ENCODE data around the gene LAMA5. TPM values are rescaled to one million over a fixed set of nuclear protein-coding genes. Genes with fewer than 3 reads are reported as not detected.

The LAMA5 gene
- total RNA-seq, 1 experiment from 2014 or later = 171 TPM

DNA sequence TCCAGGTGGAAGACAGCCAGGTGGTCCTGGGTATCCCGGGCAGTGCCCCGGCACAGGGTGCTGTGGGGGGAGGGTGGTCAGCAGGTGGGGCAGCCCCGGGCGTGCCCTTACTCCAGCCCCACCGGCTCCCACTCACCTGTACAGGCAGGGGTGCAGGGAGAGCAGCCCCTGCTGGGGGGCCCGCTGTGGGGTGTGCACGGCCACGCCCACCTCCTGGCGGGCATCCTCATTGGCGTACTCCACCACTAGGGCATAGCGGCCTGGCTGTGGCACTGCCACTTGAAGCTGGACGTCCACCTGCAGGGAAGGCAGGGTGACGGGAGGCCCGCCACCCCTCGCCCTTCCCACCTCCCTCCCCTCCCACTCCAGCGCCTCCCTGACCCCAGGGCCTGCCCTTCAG is 34.7 kb downstream of the LAMA5 start:
- DNase-seq (ENCODE audit: extremely low read depth, low read depth) = no peak

DNA sequence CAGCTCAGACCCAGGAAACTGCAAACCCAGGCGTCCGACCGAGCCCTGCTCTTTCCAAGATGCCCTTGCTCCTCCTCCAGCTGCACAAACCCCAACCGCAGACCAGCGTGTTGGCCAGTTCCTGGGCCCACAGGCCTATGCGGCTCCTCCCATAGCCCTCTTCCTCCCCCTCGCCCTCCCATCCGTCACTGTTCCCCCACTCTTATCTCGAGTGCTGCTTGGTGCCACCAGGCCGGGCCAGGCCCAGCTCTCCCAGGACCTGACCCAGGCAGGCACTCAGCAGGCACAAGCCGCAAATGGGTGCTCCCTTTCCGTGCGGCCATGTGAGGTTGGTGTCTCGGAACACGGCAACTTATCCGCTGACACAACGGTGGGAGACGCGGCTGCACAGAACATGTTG is 35.8 kb downstream of the LAMA5 start:
- no peak for DNase-seq (ENCODE audit: extremely low read depth, low read depth)

DNA sequence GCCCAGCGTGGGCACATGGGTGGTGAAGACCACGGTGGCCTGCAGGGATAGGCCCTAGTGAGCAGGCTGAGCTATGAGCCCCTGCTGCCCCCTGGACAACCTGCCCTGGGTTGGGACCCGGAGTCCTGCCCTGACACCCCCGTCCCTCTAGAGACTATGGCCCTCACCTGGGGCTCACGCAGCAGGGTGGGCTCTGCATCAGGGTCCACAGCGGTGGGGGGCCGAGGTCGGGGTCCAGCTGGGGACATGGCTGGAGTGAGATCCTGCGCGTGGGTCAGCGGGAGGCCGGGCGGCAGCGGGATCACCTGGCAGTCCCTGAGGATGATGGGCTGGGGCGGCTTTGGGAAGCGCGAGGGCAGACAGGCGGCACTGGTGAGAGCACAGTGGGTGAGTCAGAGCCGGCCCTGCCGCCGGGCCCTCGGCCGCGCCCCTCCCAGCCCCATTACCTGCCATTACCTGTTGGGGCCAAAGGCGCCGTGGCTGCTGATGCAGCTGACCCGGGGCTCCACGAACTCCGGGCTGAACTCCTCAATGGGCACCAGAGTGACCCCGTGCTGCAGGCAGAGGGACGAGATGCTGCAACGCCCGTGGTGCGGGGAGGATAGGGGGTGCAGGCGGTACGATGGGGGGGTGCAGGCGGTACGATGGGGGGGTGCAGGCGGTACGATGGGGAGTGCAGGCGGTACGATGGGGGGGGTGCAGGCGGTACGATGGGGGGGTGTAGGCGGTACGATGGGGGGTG is 36.4 kb downstream of the LAMA5 start:
- DNase-seq (ENCODE audit: extremely low read depth, low read depth) = no peak

DNA sequence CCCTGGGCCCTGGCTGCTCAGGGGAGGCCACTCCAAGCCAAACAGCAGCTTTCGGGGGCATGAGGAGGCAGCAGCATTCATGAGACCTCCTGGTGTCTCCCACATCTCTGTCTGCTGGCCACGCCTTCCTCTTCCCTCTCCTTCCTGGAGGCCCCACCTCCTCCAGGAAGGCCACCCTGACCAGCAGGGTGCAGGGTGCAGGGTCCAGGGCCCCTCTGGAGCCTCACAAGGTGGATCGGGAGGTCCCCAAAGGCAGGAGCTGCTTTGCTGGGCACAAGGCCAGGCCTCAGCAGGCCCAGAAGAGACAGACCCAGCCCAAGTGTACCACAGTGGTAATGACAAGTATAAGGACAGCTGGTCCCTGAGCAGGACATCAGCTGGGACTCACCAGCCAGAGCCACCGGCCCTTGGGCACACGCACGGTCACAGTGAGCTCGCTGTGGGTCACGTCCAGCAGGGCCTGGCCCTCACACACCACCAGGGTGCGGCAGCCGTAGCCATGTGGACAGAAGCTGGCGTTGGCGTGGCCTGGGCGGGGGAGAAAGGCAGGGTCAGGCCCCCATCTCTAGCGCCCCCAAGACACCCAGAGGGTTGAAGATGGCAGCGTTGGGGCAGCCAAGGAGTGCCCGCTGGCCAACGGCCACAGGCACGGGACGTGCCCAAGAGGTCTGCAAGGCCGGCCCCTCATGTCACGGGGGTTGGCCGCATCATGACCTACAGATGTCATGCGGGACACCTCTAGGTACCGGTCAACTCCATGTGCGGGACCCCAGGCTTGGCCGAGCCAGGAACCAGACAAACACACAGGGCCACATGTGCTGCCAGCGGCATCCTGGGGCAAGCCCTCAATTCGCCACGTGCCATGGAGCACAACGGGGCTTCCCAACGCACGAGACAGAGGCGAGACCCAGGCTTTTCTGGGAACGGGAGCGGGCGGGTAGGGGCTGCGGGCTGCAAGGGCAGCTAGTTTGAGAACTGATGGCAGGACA is 37.4 kb downstream of the LAMA5 start:
- DNase-seq (ENCODE audit: extremely low read depth, low read depth) = no peak

DNA sequence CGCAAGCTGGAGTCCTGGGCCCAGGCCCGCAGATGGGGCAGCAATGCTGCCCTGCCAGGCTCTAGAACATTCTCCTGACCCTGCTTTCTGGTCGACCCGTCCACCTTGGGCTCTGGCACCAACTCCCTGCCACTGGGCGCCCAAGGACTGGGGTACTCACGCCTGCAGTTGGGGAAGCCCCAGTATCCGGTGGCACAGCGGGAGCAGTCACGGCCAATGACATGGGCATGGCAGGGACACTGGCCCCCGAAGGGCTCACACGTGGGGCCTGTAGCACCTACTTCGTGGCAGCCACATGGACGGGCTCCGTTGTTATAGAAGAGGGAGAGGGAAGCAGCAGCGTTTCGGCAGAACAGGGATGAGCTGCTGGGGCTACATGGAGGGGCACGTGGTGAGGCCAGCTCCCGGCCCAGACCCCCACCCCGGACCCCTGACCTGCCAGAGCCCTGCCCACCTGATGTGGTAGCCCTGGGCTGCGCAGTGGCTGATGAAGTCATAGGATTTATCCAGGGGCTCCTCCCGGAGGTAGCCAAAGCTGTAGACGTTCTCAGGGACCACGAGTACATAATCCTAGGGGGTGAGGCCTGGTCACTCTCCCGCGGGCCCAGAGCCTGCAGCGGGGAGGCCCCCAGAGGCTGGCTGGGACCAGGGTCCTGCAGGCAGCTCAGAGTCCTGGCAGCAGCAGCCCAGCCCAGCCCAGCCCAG is 38.3 kb downstream of the LAMA5 start:
- DNase-seq (ENCODE audit: extremely low read depth, low read depth) = no peak

DNA sequence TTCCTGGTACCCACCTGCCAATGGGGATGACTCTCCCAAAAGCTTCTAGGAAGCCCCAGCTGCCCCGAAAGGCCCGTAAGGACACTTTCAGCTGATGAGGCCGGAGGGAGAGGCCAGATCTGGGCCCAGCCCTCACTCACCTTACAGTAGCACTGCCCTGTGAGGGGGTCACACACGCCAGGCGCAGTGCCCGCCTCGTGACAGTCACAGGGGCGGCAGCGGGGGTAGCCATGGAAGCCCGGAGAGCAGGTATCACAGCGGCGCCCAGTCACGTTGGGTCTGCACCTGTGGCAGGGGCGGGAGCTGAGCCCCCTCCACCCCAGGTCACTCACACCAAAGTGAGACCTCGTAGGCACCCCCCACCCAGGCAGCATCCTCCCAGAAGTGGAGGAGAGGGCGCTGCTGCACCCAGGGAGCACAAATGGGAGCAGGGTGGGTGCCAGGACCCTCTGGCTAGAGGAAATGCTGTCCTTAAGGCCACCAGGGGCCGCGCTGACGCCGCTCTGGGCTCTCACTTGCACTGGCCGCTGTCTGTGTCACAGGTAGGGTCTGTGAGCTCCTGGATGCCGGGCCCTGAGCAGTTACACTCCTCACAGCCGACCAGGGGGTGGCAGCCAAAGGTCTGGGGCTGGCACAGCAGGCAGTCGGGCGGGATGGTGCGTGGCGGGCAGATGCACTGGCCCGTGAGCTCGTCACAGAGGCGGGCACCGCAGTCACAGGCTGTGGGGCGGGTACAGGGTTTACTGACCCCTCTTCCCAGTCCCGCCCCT is 39.2 kb downstream of the LAMA5 start:
- DNase-seq (ENCODE audit: extremely low read depth, low read depth) = no peak

DNA sequence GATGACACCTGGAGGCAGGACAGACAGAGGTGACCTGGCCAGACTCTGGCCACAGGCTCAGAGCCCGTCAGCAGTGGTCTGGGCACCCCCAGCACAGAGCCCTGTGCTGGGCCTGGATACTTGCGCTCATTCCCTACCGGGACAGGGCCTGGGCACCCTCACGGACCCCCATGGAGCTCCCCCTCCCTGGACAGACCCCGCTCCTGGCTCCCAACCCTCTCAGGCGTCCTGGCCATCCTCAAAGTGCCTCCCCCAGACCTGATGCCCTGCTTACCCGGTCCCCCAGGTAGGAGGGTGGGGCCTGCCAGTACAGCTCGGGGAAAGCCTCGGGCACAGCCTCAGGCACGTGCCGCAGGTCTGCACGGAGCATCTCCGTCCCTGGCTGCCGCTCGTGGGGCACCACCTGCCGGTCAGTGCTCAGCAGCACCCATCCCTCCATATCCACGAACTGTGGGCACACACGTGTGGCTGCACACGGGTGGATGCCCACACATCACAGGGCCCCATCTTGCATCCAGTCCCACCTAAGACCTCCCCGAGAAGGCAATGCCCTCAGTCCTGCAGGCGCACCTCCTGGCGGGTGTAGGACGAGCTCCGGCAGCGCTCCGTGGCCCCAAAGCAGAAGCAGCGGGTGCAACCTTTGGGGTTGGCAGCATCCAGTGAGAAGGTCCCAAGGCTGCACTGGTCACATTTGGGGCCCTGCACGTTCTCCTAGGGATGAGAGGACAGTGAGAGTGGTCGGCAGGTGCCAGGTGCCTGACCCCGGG is 40.0 kb downstream of the LAMA5 start:
- DNase-seq (ENCODE audit: extremely low read depth, low read depth) = no peak

DNA sequence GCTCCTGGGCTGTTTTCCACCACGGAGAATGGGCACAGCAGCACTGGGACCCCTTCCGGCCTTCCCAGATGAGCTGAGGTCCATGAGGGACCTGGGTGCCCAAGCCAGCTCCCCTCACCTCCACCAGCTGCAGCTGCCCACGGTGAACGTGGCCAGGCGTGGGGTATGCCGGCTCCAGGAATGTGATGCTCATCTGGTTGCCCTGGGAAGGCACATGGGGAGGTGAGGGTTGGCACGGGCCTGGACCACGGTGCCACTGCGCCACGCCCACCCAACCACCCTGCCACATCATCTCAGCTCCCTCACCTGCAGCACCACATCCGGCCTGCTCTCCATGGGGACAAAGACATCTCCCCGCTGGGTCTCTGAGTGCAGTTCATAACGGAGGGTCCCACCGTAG is 40.6 kb downstream of the LAMA5 start:
- DNase-seq (ENCODE audit: extremely low read depth, low read depth) = no peak

DNA sequence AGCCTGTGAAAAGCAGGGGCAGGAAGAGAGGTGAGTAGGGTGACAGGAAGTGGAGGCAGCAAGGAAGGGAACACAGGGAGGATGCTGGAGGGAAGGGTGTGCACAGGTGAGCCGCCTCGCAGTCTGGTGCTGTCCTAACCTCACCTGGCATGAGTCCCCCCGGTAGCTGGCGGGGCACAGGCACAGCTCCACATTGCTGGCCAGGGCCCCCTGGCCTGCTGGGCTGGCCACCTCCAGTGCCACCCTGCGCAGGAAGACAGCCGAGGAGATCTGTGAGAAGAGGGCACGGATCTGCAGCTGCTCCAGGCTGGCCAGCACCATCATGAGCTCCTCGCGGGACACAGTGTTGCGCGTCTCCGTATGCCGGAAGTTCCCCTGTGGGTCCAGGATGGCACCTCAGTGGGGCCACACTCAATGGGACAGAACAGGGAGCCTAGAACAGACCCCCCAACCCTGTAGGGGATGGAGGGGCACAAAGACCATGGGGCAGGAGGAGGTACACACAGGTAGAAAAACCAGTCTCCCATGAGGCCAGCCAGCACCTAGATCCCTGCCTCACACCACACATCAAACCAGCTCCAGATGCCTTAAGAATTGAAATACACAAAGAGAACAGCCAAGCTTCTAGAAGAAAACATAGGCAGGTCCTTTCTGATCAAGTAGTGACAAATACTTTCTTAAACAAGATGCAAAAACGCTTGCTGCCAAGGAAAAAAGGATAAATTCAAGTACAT is 41.8 kb downstream of the LAMA5 start:
- no peak for DNase-seq (ENCODE audit: extremely low read depth, low read depth)

DNA sequence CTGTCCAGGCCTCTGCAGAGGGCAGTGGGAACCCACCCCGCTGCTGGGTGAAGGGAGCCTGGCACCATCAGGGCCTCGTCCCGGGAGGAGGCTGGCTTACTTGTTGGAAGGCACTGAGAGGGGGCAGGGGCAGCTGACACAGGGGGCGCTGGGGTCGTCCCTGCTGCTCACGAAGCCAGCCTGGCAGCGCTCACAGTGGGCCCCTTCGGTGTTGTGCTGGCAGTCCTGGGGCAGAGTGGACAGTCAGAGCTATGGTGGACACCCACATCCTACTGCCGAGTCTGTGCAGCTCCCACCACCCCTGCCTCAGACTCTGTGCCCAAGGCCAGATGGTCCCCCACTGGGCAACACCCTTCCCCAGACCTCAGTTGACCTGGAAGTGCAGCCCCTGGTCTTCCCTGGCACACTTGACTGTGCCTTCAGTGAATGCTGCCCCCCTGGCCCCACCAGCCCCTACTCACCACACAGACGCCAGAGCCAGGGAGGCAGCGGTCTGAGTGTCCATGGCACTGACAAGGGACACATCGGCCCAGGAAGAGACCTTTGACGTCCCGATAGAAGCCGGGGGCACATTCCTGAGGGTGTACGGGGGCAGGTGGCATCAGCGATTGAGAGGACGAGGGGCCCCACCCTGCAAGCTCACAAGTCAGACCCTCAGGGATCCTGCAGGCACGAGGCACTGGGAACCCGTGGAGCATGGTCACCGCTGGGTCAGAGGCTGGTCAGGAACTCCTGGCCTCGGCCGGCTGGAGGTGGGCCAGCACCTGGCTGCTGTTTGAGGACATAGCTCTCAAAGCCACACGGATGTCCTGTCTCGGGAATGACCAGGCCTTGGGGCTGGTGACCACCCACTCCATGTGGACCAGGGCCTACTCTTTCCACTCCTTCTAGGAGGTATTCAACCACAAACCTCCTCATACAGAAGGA is 42.9 kb downstream of the LAMA5 start:
- DNase-seq (ENCODE audit: extremely low read depth, low read depth) = no peak

DNA sequence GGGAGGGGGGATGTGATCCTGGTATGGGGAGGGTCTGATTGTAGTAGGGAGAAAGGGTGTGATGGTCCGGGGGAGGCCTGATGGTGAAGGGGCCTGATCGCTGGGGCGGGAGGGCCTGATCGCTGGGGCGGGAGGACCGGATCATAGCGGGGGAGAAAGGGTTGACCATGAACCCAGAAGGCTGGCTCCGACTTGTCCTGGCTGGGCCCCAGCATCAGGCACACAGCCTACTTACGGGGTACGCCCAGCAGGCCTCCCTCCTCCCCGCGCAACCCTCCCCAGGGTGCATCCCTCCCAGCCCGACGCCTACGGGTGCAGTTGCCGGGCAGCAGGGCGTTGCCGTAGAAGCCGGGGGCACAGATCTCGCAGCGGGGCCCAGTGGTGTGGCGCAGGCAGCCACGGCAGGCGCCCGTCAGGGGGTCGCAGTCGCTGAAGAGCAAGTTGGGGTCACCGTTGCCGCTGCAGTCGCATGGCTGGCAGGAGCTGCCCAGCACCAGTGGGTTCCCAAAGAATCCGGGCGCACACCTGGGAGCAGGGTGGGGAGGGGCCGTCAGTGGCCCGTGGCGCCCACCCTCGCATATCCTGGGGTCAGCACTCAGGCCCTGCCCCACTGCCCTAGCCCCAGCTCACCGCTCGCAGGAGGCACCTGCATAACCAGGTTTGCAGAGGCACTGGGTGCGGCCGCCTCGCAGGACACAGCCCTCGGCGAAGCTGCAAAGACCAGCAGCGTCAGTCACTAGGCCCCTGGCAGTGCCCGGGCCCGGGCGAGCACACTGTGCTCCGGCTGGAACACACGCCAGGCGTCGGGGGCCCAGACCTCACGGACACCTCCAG is 43.7 kb downstream of the LAMA5 start:
- no peak for DNase-seq (ENCODE audit: extremely low read depth, low read depth)

DNA sequence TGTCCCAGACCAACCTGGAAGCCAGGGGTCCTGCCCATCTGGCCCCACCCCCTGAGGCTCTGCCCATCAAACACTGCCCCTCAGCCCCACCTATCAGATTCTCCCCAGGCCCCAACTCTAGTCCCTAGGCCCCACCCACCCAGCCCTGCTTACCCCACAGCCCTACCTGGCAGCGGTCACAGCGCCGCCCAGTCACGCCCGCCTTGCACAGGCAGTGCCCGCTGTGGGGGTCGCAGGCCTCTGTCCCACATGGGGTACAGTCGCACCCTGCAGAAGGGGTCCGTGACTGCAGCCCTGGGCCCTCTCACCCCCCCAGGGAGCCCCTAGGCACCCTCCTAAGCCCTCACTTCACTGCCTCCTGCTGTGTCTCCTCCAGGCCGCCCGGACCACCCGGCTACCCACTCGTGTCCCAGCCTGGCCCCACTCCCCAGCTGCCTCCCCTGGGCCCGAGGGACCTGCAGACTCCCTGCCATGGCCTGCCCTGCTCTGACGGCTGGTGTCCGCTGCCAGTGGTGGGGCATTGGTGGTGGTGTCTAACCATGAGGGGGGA is 44.5 kb downstream of the LAMA5 start:
- DNase-seq (ENCODE audit: extremely low read depth, low read depth) = no peak

DNA sequence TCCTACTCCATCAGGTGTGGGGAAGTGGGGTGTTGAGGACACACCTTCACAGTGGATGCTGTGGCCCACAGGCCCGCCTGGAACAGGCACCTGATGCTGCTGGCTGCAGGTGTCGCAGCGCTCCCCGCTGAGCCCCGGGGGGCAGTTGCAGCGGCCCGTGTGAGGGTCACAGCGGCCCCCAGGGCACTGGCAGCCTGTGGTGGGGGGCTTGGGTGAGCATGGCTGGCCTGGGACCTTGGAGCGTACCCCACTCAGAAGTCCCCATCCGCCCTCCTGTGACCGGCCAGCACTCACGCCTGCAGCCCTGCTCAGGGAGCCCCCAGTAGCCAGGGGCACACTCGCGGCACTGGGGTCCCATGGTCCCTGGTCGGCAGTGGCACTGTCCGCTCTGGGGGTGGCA is 45.1 kb downstream of the LAMA5 start:
- no peak for DNase-seq (ENCODE audit: extremely low read depth, low read depth)

DNA sequence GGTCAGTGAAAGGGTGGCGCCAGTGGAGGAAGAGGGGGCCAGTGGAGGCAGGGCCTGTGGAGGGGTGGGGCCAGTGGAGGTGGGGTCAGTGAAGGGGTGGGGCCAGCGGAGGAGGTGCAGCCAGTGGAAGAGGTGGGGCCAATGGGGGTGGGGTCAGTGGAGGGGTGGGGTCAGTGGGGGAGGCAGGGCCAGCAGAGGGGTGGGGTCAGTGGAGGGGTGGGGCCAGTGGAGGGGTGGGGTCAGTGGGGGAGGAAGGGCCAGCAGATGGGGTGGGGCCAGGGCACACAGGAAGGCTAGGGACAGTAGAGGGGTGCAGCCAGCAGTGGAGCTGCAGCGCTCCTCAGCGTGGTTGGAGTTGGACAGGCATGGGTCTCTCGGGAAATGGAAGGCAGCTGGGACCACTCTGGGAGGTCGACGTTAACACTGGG is 45.6 kb downstream of the LAMA5 start:
- peak; percentile 78 for DNase-seq (ENCODE audit: extremely low read depth, low read depth)

DNA sequence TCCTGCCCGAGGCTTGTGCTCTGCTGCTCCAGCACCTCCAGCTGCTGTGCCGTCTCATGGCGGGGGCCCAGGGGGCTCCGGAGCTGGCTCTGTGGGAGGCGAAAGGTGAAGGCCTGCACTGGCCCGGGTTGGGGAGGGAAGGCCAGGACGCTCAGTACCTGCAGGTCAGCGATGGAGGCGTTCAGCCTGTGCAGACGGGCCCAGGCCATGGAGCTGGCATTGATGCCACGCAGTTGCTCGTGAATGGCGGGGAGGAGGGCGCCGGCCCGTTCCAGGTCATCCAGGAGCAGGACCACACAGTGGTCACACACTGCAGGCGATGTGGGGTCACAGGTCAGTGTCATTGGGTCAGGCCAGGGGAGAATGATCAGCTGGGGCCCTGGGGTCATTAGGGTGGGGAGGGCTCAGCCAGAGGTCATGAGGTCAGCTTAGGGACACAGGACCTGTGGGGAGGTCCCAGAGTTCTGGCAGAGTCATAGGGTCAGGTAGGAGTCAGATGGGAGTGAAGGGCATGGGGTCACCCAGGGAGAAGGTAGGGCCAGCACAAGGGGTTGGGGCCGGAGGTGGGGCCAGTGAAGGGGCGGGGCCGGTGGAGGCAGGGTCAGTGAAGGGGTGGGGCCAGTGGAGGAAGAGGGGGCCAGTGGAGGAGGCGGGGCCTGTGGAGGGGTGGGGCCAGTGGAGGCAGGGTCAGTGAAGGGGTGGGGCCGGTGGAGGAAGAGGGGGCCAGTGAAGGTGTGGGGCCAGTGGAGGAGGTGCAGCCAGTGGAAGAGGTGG is 46.3 kb downstream of the LAMA5 start:
- DNase-seq (ENCODE audit: extremely low read depth, low read depth) = peak; percentile 47

DNA sequence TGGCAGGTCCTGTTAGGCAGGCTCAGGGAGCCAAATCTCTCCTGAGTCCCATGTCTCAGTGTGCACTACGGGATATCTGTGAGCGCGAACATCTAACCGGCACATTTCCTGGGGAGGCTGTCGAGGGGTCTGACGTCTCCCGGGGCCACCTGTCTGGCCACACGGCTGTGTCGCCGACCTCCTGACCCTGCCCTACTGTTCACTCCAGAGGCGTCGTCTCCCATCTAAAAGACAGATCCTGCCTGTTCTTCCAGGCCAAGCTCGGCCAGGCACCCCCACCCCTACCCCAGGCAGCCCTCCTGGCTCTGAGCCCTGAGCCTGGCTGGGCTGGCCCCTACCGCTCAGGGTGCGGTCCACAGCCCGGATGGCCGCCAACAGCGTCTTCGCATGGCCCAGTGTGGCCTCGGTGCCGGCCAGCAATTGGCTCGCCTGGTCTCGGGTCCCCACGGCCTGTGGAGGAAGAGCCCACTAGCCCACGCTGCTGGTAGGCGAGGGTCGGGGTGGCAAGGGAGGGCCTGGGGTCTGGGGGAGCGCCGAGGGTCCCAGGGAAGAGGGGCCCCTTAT is 47.7 kb downstream of the LAMA5 start:
- no peak for DNase-seq (ENCODE audit: extremely low read depth, low read depth)

Measured in NCI-H460 (cell line).